UCSD-AML1 (cell line): ENCODE measurements around the gene CISTR.
"Not testable (repeated sequence)": the region's sequence is repeated elsewhere in the genome, so short reads cannot be mapped to it uniquely, and the experiment has no call there.

Experiments
- DNase-seq: peaks from one replicate; lab custom pipeline; 2025; ENCODE audit not compliant: unreplicated experiment; lab: John Stamatoyannopoulos, UW

CISTR gene

DNA sequence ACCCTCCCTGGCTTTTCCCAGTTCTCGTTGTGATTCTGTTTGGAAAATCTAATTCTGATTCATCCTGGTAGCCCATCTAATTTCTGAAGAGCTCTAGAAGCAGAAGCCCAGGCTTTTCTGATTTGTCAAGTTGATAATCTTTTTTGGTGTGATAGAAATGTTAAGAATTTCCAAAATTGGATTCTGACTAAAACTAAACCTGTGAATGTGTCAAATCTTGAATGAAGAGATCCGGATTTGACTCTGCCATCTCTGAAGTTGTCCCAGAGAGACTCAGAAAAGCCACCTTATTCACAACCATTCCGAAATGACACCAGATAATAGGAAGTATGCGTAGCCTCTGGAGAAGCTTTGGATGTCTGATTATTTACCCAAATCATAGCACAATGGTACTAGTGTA is 12.8 kb upstream of the CISTR start:
- no peak for DNase-seq

GRCh38 chr12:53762793-53763192 is 11.0 kb upstream of the CISTR start:
- not testable (repeated sequence) for DNase-seq

GRCh38 chr12:53761306-53761705 is 9.5 kb upstream of the CISTR start:
- no peak for DNase-seq

GRCh38 chr12:53759261-53759660 is 7.5 kb upstream of the CISTR start:
- DNase-seq = no peak

DNA sequence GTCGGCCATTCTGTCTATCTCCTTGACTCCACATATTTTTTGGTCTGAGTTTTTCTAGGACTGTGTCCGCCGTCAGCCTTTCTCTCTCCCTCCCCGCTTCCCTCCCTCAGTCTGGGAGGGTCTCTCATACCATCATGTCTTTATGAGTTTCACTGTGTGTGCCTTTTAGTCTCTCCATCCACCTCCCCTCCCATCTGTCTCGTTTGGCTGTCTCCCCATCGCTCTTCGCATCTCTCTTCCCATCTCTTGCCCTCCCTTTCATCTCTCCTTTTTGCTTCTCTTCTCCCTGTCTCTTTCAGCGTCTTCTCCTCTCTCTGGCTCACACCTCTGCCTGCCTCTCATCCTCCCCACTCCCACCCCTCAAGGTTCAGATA is 6.9 kb upstream of the CISTR start:
- DNase-seq = no peak

DNA sequence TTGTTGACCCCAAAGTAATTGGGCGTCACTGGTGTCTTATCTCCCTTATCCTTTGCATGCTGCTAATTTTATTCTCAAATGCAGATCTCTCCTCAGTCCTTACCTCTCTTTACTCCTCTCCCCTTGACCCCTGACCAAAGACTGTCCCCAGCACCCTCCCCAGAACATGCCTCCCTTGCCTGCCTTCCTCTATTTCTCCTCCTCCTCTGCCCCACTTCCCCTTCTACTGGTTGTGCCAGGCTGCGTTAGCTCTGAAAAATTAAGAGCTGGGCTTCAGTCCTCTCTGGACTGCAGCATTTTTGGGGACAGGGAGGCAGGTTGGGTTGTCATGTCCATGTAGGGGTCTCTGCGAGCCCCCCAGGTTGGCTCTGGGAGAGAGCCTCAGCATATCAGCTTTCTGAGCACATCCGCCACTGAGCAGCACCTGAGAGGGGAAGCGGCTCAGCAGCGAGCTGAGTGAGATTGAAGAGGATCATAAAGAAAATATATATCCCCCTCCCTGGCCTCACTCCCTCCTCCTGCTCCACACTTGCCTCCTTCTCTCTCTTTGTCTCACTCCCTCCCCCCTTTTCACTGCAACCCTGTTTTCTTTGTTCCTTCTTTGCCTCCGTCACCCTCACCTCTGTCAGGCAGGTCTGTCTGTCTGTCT is 6.4 kb upstream of the CISTR start:
- DNase-seq = no peak

GRCh38 chr12:53757101-53757770 is 5.5 kb upstream of the CISTR start:
- DNase-seq = peak; percentile 90

- DNase-seq = peak; percentile 66
Observed at GRCh38 chr12:53756300-53757100, 4.7 kb upstream of the CISTR start.

- DNase-seq = peak; percentile 51
Observed at GRCh38 chr12:53755893-53756292, 4.1 kb upstream of the CISTR start.

DNA sequence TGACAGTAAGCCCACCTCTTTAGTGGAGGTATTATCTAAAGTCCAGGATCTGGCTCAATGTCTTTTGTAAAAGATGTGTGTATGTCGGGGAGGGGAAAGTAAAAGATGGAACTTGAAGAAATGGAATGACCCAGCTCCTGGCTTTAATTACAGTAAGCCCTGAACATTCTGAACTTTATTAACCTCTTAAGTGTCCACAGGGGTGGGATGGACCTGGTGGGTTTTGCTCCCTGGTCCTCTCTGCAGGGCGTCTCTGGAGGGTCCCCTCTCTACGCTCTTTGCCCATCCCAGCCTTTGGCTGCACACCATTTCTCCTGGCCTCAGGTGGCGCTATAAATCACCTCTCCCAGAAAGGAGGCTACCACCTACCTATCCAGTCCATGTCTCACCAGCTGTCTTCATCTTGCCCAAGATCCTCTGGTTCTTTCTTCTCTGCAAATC is 3.7 kb upstream of the CISTR start:
- DNase-seq = no peak

DNA sequence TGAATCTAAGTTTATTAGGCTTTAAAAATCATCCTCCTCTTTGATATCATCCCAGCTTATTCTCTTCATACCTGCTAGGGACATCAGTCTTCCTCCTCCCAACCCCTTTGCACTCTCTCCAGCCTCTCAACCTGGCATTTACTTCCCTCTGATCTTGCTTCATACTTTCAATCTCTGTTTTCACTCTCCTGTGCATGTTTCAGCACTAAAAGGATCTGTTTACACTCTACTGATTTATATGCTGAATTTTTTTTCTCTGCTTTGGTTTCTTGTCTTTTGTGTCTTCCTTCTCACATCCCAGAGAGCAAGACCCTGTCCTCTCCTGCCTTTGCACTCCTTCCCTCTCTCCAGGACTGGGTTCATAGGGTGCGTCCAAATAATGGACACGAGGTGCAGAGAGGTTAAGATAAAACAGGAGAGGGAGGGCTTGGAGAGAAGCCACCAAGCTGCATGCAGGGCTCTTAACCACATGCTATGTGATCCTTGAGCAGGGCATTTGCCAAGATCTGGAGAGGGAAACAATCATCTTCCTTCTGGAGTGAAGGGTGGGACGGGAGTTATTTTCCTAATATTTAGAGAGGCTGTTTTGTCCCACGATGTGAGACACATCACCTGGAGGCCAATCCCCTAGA is 3.0 kb upstream of the CISTR start:
- DNase-seq = no peak

DNA sequence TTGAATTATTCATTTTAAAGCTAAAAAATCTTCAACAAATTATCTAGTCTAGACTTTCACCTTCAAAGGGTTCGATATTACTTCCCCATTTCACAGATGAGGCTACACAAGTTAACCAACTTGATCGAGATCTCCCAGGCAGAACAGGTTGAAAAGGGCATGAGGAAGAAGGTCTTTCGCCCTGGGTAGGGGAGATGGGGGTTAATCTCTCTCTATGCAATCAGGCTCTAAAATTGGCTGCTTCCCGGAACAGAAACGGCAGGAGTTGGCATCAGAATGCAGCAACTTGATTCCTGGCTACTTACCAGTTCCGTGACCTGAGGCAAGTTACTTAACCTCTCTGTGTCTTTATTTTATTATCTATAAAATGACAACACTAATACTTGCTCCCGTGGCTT is 2.4 kb upstream of the CISTR start:
- DNase-seq = no peak

- no peak for DNase-seq
Observed at GRCh38 chr12:53752621-53753020, 842 bp upstream of the CISTR start.

DNA sequence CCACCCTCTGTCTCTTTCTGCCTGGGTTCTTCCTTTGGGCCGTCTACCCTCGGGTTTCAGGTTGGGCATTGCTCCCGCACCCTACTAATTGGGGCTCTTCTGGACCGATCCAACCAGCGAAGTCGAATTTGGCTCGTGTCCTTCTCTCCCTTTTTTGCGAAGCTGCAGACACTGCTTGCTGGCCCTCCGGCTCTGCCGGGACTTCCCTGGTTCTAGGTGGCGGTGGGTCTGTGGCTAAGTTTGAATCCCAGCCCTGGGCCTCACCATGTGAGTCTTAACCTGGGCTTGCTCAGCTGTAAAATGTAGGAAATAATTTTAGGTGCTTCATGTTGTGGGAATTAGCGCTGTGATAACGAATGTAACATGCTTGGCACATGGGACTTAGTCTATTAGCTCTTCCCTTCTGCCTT is 418 bp upstream of the CISTR start:
- no peak for DNase-seq

- DNase-seq = no peak
Observed at GRCh38 chr12:53750812-53751335, 905 bp downstream of the CISTR start.

DNA sequence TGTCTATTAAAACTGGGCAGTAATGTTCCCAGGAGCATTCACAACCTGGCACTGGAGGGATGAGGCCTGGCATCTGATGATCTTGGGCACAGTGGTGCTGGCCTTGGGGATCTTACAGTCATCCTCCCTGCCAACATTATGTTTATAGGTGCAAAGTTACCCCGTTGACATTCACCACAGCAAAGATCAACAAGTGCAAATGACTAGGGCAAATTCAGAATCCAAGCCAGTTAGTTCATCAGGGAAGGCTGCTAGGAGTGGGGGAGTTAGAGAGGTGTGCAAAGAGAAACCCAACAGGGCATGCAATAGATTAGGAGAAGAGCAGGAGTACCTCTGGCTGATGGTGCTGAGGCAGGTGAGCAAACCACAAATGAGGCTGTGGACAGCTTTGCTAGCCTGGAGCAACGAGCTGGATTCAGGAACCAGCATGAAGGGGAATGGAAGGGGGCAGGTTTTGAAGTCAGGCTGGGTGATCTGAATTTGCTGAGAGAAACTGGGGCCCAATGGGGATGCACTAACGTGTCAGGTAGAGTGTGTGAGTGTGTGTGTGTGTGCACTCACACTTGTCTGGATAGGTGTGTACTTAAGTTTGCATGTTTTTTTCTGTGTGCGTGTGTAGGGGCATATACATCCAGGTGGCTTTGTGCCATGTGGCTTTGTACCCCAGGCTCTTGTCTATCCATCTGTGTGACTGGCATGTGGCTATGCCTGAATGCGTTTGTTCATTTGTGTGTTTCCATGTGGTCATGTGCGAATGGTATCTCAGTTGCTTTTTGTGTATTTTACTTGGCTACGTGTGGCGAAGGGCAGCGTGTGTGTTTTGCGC is 1.6 kb downstream of the CISTR start:
- no peak for DNase-seq

DNA sequence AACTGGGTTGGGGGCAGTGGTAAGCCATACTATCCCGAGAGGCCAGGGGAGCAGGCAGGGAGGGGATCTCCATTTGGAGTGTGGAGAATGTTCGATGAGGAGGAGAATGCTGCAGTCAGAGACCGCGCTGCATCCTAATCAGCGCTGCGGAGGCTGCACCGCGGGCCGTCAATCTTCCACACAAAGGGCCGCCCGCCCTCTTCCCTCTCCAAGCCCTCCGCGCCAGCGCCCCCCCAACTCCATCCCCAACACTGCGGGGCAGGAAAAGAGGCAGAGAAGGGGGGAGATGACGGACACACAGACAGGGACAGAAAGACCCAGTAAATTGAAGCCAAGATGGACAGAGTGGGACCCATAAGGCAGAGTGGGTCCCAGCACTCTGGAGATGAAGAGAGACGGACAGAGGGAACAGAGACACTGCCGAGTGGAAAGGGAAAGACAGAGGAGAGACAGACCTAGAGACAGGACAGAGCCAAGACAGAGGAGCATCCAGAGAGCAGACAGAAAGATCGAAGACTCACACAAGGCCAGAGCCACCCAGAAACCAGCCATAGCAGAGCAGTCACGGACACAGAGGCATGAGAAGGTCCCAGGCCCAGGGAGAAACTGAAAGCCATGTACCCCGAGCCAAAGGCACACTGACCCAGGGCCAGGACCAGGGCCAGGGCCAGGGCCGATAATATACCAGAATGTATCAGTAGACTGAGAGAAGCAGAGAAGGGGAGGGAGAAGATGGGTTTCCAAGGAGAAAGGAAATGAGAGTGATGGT is 3.5 kb downstream of the CISTR start:
- no peak for DNase-seq

DNA sequence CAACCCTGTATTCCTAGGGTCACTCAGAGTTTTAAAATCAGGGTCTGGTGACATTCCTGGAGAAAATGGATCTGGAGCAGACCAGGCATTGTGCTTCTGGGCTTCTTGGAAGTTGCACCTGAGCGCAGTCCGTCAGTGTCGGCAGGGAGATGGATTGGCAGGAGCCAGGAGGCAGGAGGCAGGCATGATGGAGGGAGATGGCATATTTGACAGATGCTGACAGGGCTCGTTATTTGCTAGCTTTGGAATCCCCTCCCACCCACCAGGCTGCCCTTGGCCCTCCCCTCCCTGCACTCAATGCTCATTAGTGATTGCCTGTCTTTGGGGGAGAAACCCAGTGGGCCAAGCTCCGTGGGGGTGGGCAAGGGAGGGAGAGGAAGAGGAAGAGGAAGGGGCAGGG is 4.7 kb downstream of the CISTR start:
- DNase-seq = no peak

- DNase-seq = peak; percentile 85
Observed at GRCh38 chr12:53746592-53747092, 5.1 kb downstream of the CISTR start.

DNA sequence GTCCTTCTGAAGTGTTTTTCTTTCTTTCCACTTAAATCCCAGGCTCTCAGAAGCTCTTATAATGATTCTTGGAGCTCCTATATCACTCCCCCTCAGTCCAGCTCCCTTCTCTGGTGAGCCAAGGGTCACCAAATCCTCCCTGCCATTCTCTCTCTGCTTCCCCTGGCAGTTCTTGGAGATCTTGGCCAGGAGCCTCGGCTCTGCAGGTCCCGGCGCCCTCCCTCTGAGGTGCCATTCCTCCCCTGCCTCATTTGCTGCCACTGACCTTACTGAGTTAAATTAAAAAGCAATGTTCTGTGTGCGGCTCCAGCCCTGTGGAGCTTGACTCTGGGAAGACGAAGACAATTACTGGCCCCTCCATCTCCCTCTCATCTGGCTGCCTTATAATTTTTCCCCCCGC is 7.0 kb downstream of the CISTR start:
- no peak for DNase-seq
